Gastroesophageal sphincter (tissue), 4 donors: Measurements from ENCODE around the gene TCF12. TPM values are rescaled to one million over a fixed set of nuclear protein-coding genes. Genes with fewer than 3 reads are reported as not detected.

ENCODE experiments used
- ATAC-seq: fragments of 150-250 bp; one replicate; pipeline ENCODE4 v1.9.1; 2016; ENCODE audit warnings: mild to moderate bottlenecking, moderate library complexity
- H3K27ac ChIP-seq, 4 donors: fragments of 200-600 bp; sonication (generic) in 3 of 4; 1 replicate in 3 of 4; 2 replicates in 1 of 4; pipeline ENCODE4 v1.5.1; 2016 to 2019
- H3K27me3 ChIP-seq: fragments of 200-600 bp; sonication (generic); one replicate; pipeline ENCODE4 v1.5.1; 2019
- H3K36me3 ChIP-seq, 2 donors: fragments of 200-600 bp; sonication (generic); one replicate each; pipeline ENCODE4 v1.5.1; 2019; ENCODE audit warnings: control low read depth in 1 of 2
- H3K4me1 ChIP-seq, 3 donors: fragments of 200-600 bp; sonication (generic); 1 replicate in 2 of 3; 2 replicates in 1 of 3; pipeline ENCODE4 v1.5.1; 2016 to 2019; ENCODE audit warnings: control low read depth in 2 of 3
- H3K4me3 ChIP-seq, 2 donors: fragments of 200-600 bp; sonication (generic); one replicate each; pipeline ENCODE4 v1.5.1; 2019; ENCODE audit warnings: mild to moderate bottlenecking in 1 of 2, moderate library complexity in 1 of 2
- H3K9me3 ChIP-seq, 3 donors: fragments of 200-600 bp; sonication (generic); one replicate each; pipeline ENCODE4 v1.5.1; 2017 to 2019; ENCODE audit warnings: control low read depth in 2 of 3
- CTCF ChIP-seq, 4 experiments: fragments of 200-600 bp in 2 of 4; fragments of 450-650 bp in 2 of 4; sonication (generic) in 1 of 4; IDR thresholded peaks; one replicate each; pipeline ENCODE4 v1.5.1; 2017 to 2019; ENCODE audit warnings: antibody characterized with exemption in 4 of 4, mild to moderate bottlenecking in 2 of 4, moderate library complexity in 2 of 4
- EP300 ChIP-seq: sonication (generic); formaldehyde crosslinking; IDR thresholded peaks from one replicate; pipeline ENCODE4 v1.6.1; 2017; ENCODE audit warnings: antibody characterized with exemption, mild to moderate bottlenecking
- POLR2A ChIP-seq, 2 donors: fragments of 450-650 bp; IDR thresholded peaks; one replicate each; pipeline ENCODE4 v1.6.1; 2017; ENCODE audit warnings: antibody characterized with exemption in 2 of 2, mild to moderate bottlenecking in 2 of 2, moderate library complexity in 1 of 2
- POLR2AphosphoS5 ChIP-seq: sonication (generic); formaldehyde crosslinking; IDR thresholded peaks from one replicate; pipeline ENCODE4 v1.6.1; 2017; ENCODE audit warnings: antibody characterized with exemption
- WGBS, 2 donors: methylation state at CpG; one replicate each; pipeline ENCODE4 v1.1.5; 2018; ENCODE audit warnings: low coverage in 1 of 2; 5-methylcytosine and 5-hydroxymethylcytosine counted together
- total RNA-seq, 4 donors: library from RNA; depleted of rRNA; stranded (reverse); fragments of >200 nt; gene quantifications; one replicate each; pipeline ENCODE4 v1.1.0, GENCODE V29; 2016

Gene TCF12
- total RNA-seq, 4 donors from 2014 or later, result 78.1 to 194 (median 154) TPM

- Histone ChIP-seq H3K27ac (peak overlapping the region; percentile 29 to 60 (median 43)), H3K4me1 (peaks cover 22 to 51% (median 30%) of the 10 kb centered on the region in 3 donors), H3K27me3 (no peaks in the 10 kb centered on the region), H3K36me3 (peaks cover 0 to 5% of the 10 kb centered on the region in 2 donors), H3K4me3 (peak overlapping the region in 1 of 2 donors; percentile 2), H3K9me3 (no peaks in the 10 kb centered on the region)
- WGBS, 2 donors, result 0 to 4% methylated on average over 4 of the region's 4 CpGs
- TF ChIP-seq POLR2A (IDR thresholded peaks at IDR 0.05), result no peak
- no peak for TF ChIP-seq EP300
- peak; percentile 60 to 80 (median 74) for TF ChIP-seq CTCF (IDR thresholded peaks at IDR 0.05)
- TF ChIP-seq POLR2AphosphoS5, result peak; percentile 18
- ATAC-seq, result peak; percentile 42
Measured at GRCh38 chr15:57146506-57147201, 228.2 kb downstream of the TCF12 start.

- no peaks in the 10 kb centered on the region for H3K27me3 ChIP-seq
- no peak for TF ChIP-seq EP300
- TF ChIP-seq CTCF (IDR thresholded peaks at IDR 0.05), result no peak
- no peak for TF ChIP-seq POLR2AphosphoS5
- no peak for TF ChIP-seq POLR2A (IDR thresholded peaks at IDR 0.05)
- WGBS, 2 donors, result 75% methylated on average over 1 of the region's 1 CpG; no CpG with 5 or more reads in 1 of the 2 donors
- no peak for ATAC-seq
- H3K4me3 ChIP-seq, result no peak overlapping the region
- H3K36me3 ChIP-seq, result peaks cover 0 to 9% of the 10 kb centered on the region in 2 donors
- no peaks in the 10 kb centered on the region for H3K9me3 ChIP-seq
- H3K27ac ChIP-seq, result peak overlapping the region in 1 of 4 donors; percentile 60
- peaks cover 22 to 52% (median 30%) of the 10 kb centered on the region in 3 donors for H3K4me1 ChIP-seq
Measured at GRCh38 chr15:57147621-57148020, 229.2 kb downstream of the TCF12 start.

- Histone ChIP-seq H3K27me3 (no peaks in the 10 kb centered on the region), H3K27ac (peak overlapping the region in 2 of 4 donors; percentile 2 to 60), H3K36me3 (peaks cover 0 to 9% of the 10 kb centered on the region in 2 donors), H3K4me1 (peaks cover 23 to 58% (median 30%) of the 10 kb centered on the region in 3 donors), H3K9me3 (no peaks in the 10 kb centered on the region), H3K4me3 (no peak overlapping the region)
- no peak for ATAC-seq
- no peak for TF ChIP-seq CTCF (IDR thresholded peaks at IDR 0.05)
- no peak for TF ChIP-seq POLR2A (IDR thresholded peaks at IDR 0.05)
- no peak for TF ChIP-seq EP300
- no peak for TF ChIP-seq POLR2AphosphoS5
Measured at GRCh38 chr15:57148262-57148661, 229.8 kb downstream of the TCF12 start.

- H3K9me3 ChIP-seq, result no peaks in the 10 kb centered on the region
- peaks cover 24 to 58% (median 30%) of the 10 kb centered on the region in 3 donors for H3K4me1 ChIP-seq
- H3K27me3 ChIP-seq, result no peaks in the 10 kb centered on the region
- no peak for ATAC-seq
- TF ChIP-seq POLR2A (IDR thresholded peaks at IDR 0.05), result no peak
- no peak for TF ChIP-seq EP300
- TF ChIP-seq CTCF (IDR thresholded peaks at IDR 0.05), result no peak
- TF ChIP-seq POLR2AphosphoS5, result no peak
- H3K36me3 ChIP-seq, result peaks cover 0 to 9% of the 10 kb centered on the region in 2 donors
- no peak overlapping the region for H3K4me3 ChIP-seq
- peak overlapping the region in 3 of 4 donors; percentile 2 to 60 (median 38) for H3K27ac ChIP-seq
Measured at GRCh38 chr15:57149196-57149595, 230.8 kb downstream of the TCF12 start.
